NCI-H526 treated with DMSO at 0.1 percent for 48 hours (cell line): ENCODE results near the gene TM4SF20.

Source experiments
- DNase-seq: peaks from one replicate; lab custom pipeline; 2025; lab: John Stamatoyannopoulos, UW

The TM4SF20 gene

DNA sequence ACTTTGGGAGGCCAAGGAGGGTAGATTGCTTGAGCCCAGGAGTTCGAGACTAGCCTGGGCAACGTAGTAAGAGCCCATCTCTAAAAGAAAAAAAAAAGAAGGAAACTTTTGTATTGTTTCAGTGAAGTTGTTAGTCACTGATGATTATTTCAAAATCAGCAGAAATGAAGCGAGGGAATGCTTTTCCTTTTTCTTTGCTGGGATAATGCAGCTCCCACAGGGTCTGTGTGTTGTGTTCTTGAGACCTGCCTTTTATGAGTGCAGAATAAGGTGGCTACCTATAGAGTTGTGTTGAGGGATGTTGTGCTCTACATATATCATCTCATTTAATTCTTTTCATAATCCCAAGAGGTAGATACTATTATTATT is 11.7 kb downstream of the TM4SF20 start:
- no peak for DNase-seq

DNA sequence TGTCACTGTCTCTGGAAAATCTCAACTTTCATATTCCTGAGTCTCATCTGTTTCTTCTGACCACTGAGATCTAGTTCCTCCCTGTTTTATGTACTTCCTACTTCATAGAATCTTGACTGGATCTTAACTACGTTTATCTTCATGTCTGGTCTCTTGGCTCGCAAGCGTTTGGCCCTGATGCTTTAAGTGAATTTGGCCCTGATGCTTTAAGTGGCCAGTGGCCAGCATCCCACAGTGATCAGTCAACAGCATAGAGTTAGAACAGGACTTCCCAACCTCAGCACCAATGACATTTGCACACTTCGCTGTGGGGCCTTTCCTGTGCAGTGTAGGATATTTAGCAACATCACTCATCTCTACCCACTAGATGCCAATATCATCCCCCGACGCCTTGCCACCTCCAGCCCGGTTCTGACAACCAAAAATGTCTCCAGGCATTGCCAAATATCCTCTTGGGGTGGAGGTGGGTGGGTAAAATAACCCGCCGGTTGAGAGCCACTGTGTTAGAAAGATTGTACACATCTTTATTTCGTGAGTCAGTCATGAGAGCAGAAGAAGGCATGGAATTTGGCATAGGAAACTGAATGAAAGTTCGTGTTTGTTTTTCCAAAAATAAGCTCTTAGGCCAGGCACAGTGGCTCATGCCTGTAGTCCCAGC is 12.2 kb downstream of the TM4SF20 start:
- DNase-seq: no peak

DNA sequence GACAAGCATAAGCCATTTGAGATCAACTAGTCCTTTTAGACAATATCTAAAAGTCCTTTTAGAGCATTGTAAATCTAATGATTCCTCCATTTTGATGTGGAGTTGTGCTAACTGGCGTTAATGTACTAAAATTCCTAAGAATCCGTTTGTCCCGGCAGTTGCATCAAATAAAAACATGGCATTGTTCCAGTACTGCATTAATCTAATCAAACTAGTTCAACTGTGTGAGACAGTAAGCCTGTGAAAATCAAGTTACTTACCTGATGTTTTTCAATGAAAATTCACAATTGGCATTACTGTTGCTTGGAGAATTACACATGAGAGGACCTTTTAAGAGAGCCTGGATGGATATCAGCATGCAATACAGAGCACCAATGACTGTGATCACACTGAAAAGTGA is 13.3 kb downstream of the TM4SF20 start:
- no peak for DNase-seq

DNA sequence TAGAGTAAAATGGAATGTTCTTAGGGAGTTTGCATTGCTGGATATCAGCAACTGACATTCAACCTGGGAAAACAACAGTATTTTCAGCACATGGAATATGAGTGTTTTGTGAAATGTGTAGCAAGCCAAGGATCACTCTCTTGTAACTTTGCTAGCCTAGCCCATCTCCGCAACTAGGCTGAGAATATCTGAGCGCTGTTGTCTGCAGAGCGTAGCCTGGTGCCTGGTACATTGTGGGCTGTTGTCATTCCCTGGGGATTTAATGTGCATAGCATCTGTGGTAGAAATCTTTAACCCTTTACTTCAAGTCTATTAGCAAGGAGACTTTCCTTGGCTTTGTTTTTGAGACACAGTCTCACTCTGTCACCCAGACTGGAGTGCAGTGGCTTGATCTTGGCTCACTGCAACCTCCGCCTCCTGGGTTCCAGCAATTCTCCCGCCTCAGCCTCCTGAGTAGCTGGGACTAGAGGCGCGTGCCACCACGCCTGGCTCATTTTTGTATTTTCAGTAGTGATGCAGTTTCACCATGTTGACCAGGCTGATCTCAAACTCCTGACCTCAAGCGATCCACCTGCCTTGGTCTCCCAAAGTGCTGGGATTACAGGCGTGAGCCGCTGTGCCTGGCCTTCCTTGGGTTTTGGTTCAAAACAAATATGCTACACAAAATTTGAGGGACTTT is 14.4 kb downstream of the TM4SF20 start:
- peak; percentile 41 for DNase-seq

DNA sequence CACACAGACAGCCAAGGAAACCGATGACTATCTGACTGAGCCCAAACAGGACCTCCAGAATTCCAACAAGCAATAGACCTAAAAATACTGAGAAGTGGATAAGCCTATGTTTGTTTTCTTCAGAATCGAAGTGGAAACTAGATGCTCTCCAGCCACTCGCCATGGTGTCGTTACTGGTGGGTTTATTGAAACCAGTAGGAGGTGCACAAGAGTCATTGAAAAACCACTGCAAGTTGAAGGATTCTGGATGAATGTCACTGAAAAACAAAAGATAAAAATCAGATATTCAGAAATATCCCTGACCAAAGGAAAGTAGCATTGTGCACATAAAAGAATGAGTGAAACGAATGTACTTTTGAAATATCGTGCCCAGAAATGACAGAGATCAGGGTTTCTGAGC is 15.3 kb downstream of the TM4SF20 start:
- DNase-seq: no peak

DNA sequence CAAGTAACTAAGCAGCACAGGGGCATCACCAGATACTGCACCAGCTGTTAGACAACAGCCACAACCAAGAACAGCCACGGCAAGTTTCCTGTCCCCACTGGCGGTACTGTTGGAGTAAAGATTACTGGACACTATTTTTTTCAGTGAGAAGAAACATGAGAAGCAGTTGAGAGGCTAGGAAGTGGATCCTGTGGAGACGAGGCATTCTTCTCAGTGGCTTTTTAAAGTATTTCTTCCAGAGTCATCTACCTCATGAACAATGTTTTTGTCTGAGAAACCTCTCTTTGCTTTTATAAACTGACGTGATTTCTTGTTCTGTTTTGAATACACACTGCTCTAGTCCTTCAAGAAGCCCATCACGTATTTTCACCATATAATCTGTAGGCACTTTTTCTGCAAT is 18.8 kb downstream of the TM4SF20 start:
- DNase-seq: no peak

DNA sequence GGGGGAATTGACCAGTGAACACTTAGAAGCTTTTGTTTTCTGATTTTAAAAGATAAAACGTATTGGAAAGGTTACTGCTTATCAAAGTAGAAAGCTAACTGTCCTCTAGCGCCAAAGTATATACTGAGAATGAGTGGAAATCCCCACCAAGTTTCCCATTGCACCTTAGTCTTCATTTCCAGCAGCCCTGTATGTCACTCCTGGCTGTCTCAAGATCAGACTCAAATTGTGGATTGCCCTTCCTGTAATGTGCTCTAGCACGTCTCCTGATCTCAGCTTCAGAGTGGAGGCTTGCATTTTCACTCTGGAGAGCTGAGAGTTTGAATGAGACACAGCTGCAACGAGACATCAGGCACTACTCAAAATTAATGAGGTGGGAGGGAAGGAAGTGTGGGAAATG is 27.5 kb downstream of the TM4SF20 start:
- DNase-seq: no peak

DNA sequence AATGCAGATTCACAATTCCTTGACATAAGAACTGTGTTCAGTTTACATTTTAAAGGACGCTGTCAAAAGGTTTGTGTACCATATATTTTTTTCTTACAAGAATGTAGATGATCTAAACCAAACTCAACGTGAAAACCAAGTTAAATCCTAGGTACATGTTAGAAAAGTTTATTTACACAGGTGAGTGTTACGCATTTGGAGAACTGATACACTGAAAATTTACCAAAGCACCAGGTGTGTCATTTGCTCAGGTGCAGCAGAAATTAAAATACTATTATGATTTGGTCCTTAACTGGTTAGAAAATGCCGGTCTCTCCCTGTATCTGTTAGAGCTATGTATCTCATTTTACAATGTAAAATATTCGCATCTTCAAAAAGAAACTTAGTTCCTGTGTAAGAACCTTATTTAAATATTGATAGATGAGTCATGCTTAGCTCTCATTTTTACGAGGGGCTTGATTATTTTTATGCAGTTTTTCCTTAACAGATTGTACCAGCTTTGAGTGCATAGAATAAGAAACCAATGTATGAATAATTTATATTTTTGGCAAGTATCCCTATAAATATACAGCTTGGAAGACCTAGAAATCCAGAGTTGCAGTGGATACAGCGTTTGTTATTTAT is 29.0 kb downstream of the TM4SF20 start:
- no peak for DNase-seq

DNA sequence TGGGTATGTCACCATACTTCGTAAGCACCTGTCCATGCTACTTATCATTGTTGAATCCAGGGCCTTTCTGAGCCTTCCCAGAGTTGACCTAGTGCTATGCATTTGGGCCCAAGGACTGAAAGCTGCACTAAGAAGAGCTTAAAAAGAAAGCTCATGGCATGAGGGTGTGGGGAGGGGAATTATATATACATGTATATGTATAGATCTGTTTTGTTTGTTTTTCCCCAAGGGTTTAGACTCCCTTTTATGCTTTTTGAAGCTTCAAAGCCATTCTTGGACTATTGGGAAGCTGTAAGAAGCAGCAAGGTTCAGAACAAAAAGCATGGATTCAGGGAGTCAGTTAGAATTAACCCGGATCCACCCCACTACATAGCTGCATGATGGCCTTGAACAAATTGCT is 30.8 kb downstream of the TM4SF20 start:
- DNase-seq: no peak

DNA sequence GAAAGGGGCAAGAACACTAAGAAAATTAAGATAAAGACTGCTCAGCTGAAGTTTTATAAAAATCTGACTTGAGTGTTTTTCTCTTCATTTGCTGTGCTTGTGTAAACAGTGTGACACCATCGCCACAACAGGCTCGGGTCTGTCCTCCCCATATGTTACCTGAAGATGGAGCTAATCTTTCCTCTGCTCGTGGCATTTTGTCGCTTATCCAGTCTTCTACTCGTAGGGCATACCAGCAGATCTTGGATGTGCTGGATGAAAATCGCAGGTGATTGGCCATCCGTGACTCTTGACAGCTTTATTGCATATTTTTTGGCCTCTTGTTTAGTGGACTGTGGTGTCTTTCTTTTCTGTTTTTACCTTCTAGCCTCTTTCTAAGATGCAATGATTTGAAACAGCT is 32.0 kb downstream of the TM4SF20 start:
- DNase-seq: no peak

DNA sequence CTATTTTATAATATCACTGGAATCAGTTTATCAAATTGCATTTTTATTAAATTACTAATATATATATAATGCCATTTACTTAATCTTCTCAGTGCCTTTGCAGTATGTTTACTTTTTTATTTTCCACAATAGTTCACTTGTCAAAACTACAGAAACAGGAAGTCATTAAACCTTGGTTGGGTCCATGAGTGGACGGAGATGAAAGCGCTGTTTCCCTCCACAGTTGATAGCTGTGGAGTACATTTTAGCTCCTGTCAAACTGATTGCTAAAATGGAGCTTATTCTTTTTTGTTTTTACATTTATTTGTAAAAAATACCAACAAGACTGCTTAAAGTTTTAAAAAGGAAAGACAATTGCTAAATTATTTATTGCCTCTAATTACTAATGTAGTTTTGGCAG is 34.9 kb downstream of the TM4SF20 start:
- no peak for DNase-seq

DNA sequence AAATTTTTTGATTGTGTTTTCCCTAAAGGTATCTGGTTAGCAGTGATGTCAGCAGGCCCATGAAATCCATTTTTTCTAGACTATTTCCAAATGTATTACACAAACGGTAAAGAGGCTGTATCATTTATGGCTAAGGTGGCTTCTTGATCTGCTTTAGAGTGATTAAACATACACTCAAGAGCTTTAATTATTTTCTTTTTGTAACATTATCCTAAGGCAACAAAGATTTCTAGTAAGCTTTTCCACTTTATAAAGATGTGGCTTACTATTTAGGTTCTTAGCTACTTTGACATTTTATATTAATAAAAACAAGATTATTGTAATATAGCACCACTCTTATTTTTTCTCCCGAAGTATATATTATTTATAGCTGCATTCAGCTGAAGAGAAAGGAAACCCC is 37.6 kb downstream of the TM4SF20 start:
- DNase-seq: no peak

DNA sequence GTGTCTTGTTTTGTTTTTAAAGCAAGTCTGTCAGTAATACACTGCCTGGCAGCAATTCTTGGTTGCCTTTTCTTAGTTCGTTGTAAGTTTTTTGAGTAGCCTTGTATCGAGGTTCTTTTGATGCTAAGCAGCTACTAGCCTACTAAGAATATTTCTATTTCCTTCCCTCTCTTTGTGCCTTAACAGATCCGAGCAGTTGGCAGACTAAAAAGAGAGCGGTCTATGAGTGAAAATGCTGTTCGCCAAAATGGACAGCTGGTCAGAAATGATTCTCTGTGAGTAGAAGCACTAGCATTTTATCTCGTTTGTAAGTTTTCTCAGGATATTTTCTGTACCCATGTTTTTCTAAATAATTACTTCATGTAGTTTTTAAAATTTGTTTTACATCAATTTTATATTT is 39.0 kb downstream of the TM4SF20 start:
- DNase-seq: no peak

DNA sequence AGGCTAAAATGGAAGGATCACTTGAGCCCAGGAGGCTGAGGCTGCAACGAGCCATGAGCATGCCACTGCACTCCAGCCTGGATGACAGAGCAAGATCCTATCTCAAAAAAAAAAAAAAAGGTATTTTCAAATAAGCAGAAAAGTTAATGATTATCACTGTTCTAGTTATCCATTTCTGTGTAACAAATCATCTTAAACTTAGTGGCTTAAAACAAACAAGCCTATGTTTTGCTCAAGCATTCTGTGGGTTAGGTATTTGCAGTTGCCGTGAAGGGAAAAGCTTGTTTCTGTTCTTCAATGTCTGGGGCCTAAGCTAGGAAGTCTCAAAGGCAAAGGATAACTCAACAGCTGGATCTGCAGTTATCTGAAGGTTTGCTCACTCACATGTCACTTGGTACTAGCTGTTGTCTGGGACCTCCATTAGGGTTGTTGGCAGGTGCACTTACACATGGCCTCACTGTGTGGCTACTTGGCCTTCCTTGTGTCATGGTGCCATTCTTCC is 40.0 kb downstream of the TM4SF20 start:
- no peak for DNase-seq

DNA sequence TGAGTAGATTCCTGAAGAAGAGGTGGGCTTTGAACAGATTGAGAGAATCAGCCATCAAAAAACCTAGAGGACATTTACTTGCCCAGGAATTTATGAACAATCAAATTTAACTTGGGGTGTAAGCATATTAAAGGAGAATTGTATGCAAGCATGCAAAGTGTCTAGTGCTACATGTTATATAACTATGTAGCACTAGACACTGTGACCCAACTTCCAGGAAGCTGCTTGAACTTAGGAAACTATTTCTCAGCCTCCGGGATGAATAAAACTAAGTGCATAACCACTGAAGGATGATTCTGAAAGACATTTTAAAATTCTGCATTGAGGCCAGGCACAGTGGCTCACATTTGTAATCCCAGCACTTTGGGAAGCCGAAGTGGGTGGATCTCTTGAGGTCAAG is 41.7 kb downstream of the TM4SF20 start:
- DNase-seq: no peak

DNA sequence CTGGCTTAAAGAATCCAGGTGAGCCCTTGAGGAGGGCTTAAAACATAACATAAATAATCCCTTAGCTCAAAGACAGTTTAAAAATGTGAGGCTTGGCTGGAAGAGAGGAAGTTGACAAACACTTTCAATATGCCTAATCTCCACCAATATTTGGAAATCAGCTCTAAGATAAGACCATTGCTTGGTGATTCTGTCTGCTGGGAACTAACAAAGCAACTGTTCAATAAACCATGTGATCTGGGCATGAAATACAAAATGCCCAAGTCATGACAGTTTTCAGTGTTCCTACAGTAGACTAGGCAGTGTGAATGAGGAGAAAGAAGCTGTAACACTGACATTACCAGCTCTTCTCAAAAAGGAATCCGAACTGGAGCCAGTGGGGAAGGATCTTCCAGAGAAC is 43.4 kb downstream of the TM4SF20 start:
- no peak for DNase-seq

DNA sequence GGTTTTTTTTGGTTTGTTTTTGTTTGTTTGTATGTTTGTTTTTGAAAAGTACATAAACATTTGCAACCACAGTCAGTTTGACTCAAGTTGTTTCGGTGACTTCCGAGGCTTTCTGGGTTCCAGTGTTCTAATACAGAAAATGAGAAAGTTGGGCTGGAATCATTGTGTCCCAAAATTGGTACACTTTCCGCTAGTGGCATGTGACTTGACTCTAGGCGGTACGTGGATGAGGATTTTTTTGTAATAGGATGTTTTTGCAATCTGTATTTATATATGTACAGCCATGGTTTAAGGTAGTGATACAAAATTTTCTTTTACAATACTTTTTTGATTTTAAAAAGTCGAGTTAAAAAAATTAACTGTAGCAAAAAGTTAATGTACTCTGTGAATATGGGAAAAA is 52.3 kb downstream of the TM4SF20 start:
- no peak for DNase-seq

DNA sequence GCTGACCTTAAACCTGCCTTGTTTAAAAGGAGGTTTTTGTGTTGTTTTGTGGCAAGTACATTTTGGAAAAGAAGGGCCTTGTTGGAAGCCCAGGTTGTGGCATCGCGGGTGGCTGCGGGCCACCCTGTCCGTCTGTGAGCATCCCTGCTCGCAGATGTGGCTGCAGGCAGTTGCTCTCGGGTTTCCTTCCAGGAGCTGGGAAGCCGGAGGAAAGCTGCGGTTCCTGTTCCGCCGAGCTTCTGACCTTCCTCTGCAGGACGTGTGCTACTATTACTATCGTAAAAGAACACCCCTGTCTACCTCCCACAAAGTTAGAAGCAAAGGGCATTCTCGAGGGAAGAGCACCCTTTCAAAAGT is 53.3 kb downstream of the TM4SF20 start:
- DNase-seq: peak; percentile 67

DNA sequence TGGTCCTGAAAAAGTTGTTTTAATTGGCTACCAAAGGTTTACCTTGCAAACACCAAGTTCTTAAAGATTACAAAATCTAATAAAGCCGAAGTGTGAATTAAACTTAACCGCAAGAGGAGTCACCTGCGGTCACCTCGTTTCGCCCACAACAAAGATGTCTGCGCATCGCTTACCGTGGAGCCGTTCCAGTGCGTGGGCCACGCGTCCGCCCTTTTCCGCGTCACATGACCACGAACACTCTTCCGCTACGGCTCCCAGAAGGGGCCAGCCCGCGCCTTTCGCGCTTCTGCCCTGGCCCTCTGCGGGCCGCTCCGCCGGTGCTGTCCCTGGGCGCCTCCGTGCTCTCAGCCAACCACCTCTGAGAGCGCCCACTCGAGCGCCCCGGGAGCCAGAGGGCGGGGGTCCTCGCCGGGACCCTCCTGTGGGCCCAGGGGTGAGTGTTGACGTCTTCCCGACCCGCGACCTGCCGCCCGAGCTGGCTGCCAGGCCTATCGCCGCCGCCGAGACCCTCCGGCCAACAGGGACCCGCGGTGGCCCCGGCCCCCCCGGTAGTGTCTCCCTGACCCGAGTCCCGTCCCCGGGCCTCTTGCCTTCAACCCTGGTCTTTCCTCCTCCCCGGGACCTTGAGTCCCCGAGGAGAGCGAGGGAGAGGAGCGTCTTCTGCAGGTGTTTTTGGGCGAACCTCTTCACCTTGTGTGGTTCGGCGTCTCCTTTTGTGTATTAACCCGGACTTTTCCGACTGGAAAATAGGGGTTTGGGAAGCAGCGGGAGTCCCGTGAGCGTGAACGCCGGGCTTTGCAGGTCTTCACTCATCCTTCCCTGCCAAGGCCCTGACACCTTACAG is 53.9 kb downstream of the TM4SF20 start, which contains the start of gene MFF:
MFF (plus strand) TSS at position 257 of the 844 bp plus-strand sequence. CDS start 5,415 bp downstream, outside the sequence.
- peak; percentile 78 for DNase-seq

DNA sequence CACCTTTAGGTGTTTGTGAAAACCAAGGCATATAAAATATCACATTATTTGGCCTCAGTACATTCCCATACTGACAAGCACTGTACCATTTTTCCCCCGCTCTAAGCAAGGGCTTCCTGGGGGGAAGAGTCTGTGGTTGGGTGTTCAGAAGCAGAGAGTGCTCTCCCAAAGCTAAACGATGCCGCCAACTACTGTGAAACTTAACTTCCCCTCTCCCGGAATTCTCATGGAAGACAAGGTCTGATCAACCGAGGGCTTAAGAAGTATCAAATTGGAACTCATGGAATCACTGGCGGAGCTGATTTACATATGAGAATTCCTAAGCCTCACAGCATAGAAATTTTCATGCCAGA is 54.5 kb downstream of the TM4SF20 start:
- no peak for DNase-seq

DNA sequence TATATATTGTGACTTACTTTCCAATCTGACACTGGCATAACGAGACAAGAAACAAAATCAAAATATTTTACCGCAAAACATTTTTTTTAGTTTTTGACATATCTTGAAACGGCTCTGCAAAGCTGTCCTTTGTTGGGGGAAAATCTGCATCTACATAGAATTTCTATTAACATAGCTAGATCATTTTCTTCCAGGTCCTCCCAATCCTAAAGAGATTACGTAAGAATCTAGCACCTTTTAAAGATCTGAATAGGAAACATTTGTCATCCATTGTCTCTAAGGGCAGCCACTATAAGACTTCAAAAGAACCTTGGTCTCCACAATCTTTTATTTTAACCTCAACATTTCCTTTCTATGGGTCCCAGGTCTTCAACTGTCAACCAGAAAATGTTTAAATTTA is 55.3 kb downstream of the TM4SF20 start:
- DNase-seq: no peak

DNA sequence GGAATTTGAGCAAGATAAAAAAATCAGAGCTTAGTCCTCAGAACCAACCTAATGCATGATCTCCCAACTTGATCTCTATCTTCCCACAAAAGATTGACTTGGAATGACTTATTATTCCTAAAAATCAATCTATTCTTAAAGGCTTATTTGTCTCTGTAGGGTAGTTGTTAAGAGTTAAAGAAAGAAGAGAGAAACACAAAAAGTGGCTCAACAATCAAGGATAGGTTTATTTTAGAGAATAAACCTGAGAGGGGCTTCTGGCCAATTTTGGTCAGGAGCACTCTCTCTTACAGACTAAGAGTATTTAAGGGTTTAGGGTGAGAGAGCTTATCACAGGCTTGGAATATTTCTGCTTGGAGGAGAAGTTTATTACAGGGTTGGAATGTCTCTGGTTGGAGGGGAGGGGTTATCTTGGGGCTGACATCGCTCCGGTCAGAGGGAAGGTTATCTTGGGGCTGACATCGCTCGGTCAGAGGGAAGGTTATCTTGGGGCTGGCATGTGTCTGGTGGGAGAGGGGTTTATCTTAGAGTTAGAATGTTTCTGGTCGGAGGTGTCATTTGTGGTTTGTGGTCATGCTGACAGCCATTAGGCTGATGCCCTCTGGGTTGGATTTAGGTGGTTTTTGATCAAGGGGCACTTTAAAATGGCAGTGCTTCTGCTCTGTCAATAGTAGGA is 56.4 kb downstream of the TM4SF20 start:
- DNase-seq: no peak
